Transverse colon (tissue), 4 donors: ENCODE measurements around the gene HYCC2. TPM values are rescaled to one million over a fixed set of nuclear protein-coding genes. Genes with fewer than 3 reads are reported as not detected.

Source experiments
- DNase-seq: peaks from one replicate; pipeline ENCODE4 v3.0.0-alpha.2; 2019
- H3K27ac ChIP-seq, 4 donors: fragments of 200-600 bp; sonication (generic); 2 replicates each; pipeline ENCODE4 v1.5.1; 2016 to 2018; ENCODE audit warnings: inconsistent platforms in 4 of 4
- H3K27me3 ChIP-seq: fragments of 200-600 bp; sonication (generic); 2 replicates; pipeline ENCODE4 v1.5.1; 2017; ENCODE audit warnings: inconsistent platforms
- H3K36me3 ChIP-seq, 4 donors: fragments of 200-600 bp; sonication (generic); 2 replicates each; pipeline ENCODE4 v1.5.1; 2017 to 2019; ENCODE audit warnings: inconsistent platforms in 4 of 4
- H3K4me1 ChIP-seq, 4 donors: fragments of 200-600 bp; sonication (generic); 2 replicates each; pipeline ENCODE4 v1.5.1; 2017 to 2020; ENCODE audit warnings: inconsistent platforms in 4 of 4
- H3K4me3 ChIP-seq, 4 donors: fragments of 200-600 bp; sonication (generic); 1 replicate in 1 of 4; 2 replicates in 3 of 4; pipeline versions ENCODE4 v1.5.1 to v1.6.1; 2017 to 2019; ENCODE audit warnings: inconsistent platforms in 4 of 4
- H3K9me3 ChIP-seq, 2 donors: fragments of 200-600 bp; sonication (generic); 2 replicates each; pipeline ENCODE4 v1.5.1; 2017 to 2019; ENCODE audit warnings: inconsistent platforms in 2 of 2
- EP300 ChIP-seq: sonication (generic); formaldehyde crosslinking; IDR thresholded peaks from one replicate; pipeline ENCODE4 v1.6.1; 2017; ENCODE audit warnings: antibody characterized with exemption, low read depth
- POLR2A ChIP-seq: fragments of 450-650 bp; IDR thresholded peaks from one replicate; pipeline ENCODE4 v1.6.1; 2016; ENCODE audit warnings: antibody characterized with exemption, mild to moderate bottlenecking, moderate library complexity
- POLR2AphosphoS5 ChIP-seq, 3 donors: sonication (generic); formaldehyde crosslinking; IDR thresholded peaks; one replicate each; pipeline ENCODE4 v1.6.1; 2016; ENCODE audit warnings: antibody characterized with exemption in 3 of 3
- WGBS, 2 donors: methylation state at CpG; one replicate each; pipeline ENCODE4 v1.1.5; 2018; ENCODE audit warnings: low coverage in 1 of 2; 5-methylcytosine and 5-hydroxymethylcytosine counted together
- in situ Hi-C, 4 donors: fragments of 200-750 bp; cut with MboI; loops; one replicate each; pipeline versions ENCODE4 v1.15.0 to v1.15.1; 2017; ENCODE audit warnings: low sequenced_read_pairs in 3 of 4, low pct_ligation_motif_present in 1 of 4, low pct_unique_long_range_greater_than_20kb in 1 of 4
- intact Hi-C: fragments of 100-400 bp; cut with DNase I; formaldehyde crosslinking; loops from one replicate; pipeline ENCODE4 v1.15.1; 2023; ENCODE audit warnings: low total_unique reads
- total RNA-seq, 4 donors: library from RNA; depleted of rRNA; stranded (reverse); fragments of >200 nt; gene quantifications; one replicate each; pipeline ENCODE4 v1.1.0, GENCODE V29; 2016
- TF ChIP-seq, protein P1 (sequence below), 5 experiments: fragments of 200-600 bp in 3 of 5; fragments of 450-650 bp in 2 of 5; sonication (generic) in 3 of 5; IDR thresholded peaks; 1 replicate in 2 of 5; 2 replicates in 3 of 5; pipeline ENCODE4 v1.5.1; 2016 to 2017; ENCODE audit warnings: antibody characterized with exemption in 5 of 5, inconsistent platforms in 3 of 5, mild to moderate bottlenecking in 2 of 5, moderate library complexity in 1 of 5

The HYCC2 gene
- total RNA-seq, 4 donors from 2014 or later: 23.9 to 104 (median 35.8) TPM

DNA sequence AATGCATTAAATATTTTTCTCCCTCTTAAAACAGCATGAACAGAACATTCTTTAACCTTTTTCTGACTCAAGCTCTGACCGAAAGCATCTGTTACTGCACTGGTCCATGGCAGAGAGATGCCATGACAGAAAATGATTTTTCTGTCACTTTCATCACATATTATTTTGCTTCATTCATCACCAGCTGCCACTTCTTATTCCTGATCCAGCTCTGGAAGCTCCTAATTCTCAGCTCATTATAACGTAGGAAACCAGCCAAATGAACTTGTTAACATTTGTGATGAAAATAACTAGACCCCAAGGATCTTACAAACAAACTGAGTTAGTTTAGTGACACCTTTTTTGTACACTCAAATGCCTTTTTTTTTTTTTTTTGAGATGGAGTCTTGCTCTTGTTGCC lies 36.9 kb upstream of the HYCC2 start:
- Histone ChIP-seq H3K27me3 (no peaks in the 10 kb centered on the region), H3K27ac (no peak overlapping the region), H3K36me3 (no peaks in the 10 kb centered on the region), H3K4me1 (no peaks in the 10 kb centered on the region), H3K9me3 (no peaks in the 10 kb centered on the region), H3K4me3 (no peak overlapping the region)
- WGBS, 2 donors: 93 to 95% methylated on average over 2 of the region's 2 CpGs
- TF ChIP-seq EP300: no peak
- TF ChIP-seq, protein P1, sequence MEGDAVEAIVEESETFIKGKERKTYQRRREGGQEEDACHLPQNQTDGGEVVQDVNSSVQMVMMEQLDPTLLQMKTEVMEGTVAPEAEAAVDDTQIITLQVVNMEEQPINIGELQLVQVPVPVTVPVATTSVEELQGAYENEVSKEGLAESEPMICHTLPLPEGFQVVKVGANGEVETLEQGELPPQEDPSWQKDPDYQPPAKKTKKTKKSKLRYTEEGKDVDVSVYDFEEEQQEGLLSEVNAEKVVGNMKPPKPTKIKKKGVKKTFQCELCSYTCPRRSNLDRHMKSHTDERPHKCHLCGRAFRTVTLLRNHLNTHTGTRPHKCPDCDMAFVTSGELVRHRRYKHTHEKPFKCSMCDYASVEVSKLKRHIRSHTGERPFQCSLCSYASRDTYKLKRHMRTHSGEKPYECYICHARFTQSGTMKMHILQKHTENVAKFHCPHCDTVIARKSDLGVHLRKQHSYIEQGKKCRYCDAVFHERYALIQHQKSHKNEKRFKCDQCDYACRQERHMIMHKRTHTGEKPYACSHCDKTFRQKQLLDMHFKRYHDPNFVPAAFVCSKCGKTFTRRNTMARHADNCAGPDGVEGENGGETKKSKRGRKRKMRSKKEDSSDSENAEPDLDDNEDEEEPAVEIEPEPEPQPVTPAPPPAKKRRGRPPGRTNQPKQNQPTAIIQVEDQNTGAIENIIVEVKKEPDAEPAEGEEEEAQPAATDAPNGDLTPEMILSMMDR (IDR thresholded peaks at IDR 0.05): no peak
- DNase-seq: no peak
- intact Hi-C loops: no loop called here
- in situ Hi-C loops: no loop called here

- H3K27me3 ChIP-seq: no peaks in the 10 kb centered on the region
- 96 to 100% methylated on average over 1 to 2 of the region's 2 CpGs for WGBS, 2 donors
- H3K36me3 ChIP-seq: no peaks in the 10 kb centered on the region
- intact Hi-C loops (no loop called here), in situ Hi-C loops (no loop called here)
- no peaks in the 10 kb centered on the region for H3K4me1 ChIP-seq
- H3K27ac ChIP-seq: no peak overlapping the region
- DNase-seq: no peak
- TF ChIP-seq POLR2A (no peak), EP300 (no peak), POLR2AphosphoS5 (IDR thresholded peaks at IDR 0.05) (no peak)
- TF ChIP-seq, protein P1 (IDR thresholded peaks at IDR 0.05): no peak
- H3K4me3 ChIP-seq: no peak overlapping the region
- H3K9me3 ChIP-seq: no peaks in the 10 kb centered on the region
Measured at GRCh38 chr2:201107624-201108023, 36.2 kb upstream of the HYCC2 start.

- Histone ChIP-seq H3K36me3 (no peaks in the 10 kb centered on the region), H3K4me1 (peaks cover 0 to 9% (median 2%) of the 10 kb centered on the region in 4 donors), H3K9me3 (no peaks in the 10 kb centered on the region), H3K27ac (no peak overlapping the region), H3K27me3 (no peaks in the 10 kb centered on the region), H3K4me3 (no peak overlapping the region)
- in situ Hi-C loops: no loop called here
- no peak for DNase-seq
- 87 to 100% methylated on average over 1 of the region's 1 CpG for WGBS, 2 donors
- intact Hi-C loops: no loop called here
- TF ChIP-seq, protein P1 (IDR thresholded peaks at IDR 0.05): no peak
- no peak for TF ChIP-seq POLR2AphosphoS5 (IDR thresholded peaks at IDR 0.05)
- no peak for TF ChIP-seq EP300
- no peak for TF ChIP-seq POLR2A
Measured at GRCh38 chr2:201105759-201106158, 34.3 kb upstream of the HYCC2 start.

GRCh38 chr2:201100497-201100896 lies 29.0 kb upstream of the HYCC2 start:
- TF ChIP-seq POLR2A (no peak), EP300 (no peak)
- TF ChIP-seq, protein P1 (IDR thresholded peaks at IDR 0.05): no peak
- in situ Hi-C loops: no loop called here
- no peaks in the 10 kb centered on the region for H3K27me3 ChIP-seq
- no peak overlapping the region for H3K27ac ChIP-seq
- DNase-seq: no peak
- H3K4me1 ChIP-seq: peaks cover 0 to 9% (median 2%) of the 10 kb centered on the region in 4 donors
- intact Hi-C loops: no loop called here
- no peak overlapping the region for H3K4me3 ChIP-seq
- H3K36me3 ChIP-seq: no peaks in the 10 kb centered on the region
- 94% methylated on average over 3 of the region's 3 CpGs; no CpG with 5 or more reads in 1 of the 2 donors for WGBS, 2 donors
- no peaks in the 10 kb centered on the region for H3K9me3 ChIP-seq
